ENCODE results near the gene CDH13.

DNA sequence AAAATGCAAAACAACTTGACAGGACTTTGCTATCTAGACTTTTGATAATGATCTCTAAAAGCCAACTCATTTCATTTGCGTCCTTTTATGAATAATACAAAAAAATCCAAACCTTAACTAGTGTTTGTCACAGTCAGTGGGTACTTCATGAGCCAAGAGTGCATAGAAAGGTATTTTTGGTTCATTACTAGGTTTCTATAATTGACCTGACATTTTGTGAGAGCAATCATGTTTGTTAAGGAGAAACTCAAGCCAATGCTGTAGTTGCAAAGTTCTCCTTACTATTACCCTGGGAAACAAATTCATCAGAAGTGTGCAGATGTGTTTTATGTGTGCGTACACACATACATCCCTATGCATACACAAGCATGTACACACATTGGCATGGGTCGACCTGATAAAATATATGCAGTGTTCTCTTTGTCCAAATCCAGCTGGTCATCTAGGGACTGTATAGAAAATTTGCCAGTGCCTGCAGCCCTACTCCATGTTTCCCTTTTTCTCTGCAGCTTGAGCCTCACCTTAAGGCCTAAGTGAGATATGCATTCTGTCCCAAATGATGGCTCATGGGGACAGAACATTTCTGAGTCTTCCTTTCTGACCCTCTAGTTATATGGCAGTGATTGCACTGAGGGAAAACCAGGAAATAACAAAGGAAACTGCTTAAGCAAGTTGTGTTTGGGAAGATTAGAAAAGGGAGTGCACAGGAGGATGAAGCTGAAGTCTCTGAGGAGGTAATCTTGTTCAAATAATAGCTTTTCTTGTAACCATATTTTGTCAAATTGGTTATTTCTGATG is 128.1 kb downstream of the CDH13 start:
- TF ChIP-seq, protein P1, sequence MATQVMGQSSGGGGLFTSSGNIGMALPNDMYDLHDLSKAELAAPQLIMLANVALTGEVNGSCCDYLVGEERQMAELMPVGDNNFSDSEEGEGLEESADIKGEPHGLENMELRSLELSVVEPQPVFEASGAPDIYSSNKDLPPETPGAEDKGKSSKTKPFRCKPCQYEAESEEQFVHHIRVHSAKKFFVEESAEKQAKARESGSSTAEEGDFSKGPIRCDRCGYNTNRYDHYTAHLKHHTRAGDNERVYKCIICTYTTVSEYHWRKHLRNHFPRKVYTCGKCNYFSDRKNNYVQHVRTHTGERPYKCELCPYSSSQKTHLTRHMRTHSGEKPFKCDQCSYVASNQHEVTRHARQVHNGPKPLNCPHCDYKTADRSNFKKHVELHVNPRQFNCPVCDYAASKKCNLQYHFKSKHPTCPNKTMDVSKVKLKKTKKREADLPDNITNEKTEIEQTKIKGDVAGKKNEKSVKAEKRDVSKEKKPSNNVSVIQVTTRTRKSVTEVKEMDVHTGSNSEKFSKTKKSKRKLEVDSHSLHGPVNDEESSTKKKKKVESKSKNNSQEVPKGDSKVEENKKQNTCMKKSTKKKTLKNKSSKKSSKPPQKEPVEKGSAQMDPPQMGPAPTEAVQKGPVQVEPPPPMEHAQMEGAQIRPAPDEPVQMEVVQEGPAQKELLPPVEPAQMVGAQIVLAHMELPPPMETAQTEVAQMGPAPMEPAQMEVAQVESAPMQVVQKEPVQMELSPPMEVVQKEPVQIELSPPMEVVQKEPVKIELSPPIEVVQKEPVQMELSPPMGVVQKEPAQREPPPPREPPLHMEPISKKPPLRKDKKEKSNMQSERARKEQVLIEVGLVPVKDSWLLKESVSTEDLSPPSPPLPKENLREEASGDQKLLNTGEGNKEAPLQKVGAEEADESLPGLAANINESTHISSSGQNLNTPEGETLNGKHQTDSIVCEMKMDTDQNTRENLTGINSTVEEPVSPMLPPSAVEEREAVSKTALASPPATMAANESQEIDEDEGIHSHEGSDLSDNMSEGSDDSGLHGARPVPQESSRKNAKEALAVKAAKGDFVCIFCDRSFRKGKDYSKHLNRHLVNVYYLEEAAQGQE (IDR thresholded peaks at IDR 0.05; ENCODE audit: insufficient read depth in 1 of 2, low read depth in 2 of 2, low read length in 2 of 2), result no peak
- TF ChIP-seq POLR2AphosphoS5 (IDR thresholded peaks at IDR 0.05; ENCODE audit: low read depth, low read length), result no peak
